ENCODE data around the gene NXF1. TPM values are rescaled to one million over a fixed set of nuclear protein-coding genes. Genes with fewer than 3 reads are reported as not detected.
A peak's percentile ranks its signal among the peaks of the same experiment; 100 is the strongest.

The NXF1 gene
- total and polyA plus RNA-seq, 10 of the 15 experiments (the other 5 are each of a cell fraction or from before 2014, with no cell fraction given), result 20.7 to 84.9 (median 40.6) TPM

- H4K20me1 ChIP-seq (ENCODE audit: control insufficient read depth, insufficient read depth), result no peaks in the 10 kb centered on the region
- intact Hi-C loops (cut with micrococcal nuclease; ENCODE audit: unreplicated experiment) (loop anchor here (1.0 to 2.0 kb wide), 2 partner anchors 19 to 79 kb away; partner anchors contain the start of genes HNRNPUL2 and TMEM179B), in situ Hi-C loops (cut with MboI) (no loop called here)
- no peaks in the 10 kb centered on the region for H3K27me3 ChIP-seq (replicated peaks in 1 of 2; ENCODE audit: control insufficient read depth in 2 of 2, insufficient read depth in 2 of 2, low read length in 1 of 2)
- TF ChIP-seq PML (IDR thresholded peaks at IDR 0.05; ENCODE audit: low read length) (no peak), RBBP5 (conservative IDR thresholded peaks at IDR 0.05) (no peak), SMAD1 (IDR thresholded peaks at IDR 0.05; ENCODE audit: low read depth, partially characterized antibody) (no peak), KDM1A (IDR thresholded peaks at IDR 0.05; ENCODE audit: borderline replicate concordance) (no peak), ZNF384 (IDR thresholded peaks at IDR 0.05; ENCODE audit: borderline replicate concordance, low read depth, low read length) (no peak), BHLHE40 (IDR thresholded peaks at IDR 0.05; ENCODE audit: borderline replicate concordance in 1 of 2, low read depth in 2 of 2, low read length in 1 of 2) (no peak), EGR1 (IDR thresholded peaks at IDR 0.05; ENCODE audit: borderline replicate concordance in 1 of 2, low read depth in 2 of 2, low read length in 2 of 2) (no peak), CHD4 (IDR thresholded peaks at IDR 0.05) (no peak), YY1 (IDR thresholded peaks at IDR 0.05; ENCODE audit: low read depth, low read length) (peak; percentile 85), ATF3 (IDR thresholded peaks at IDR 0.05; ENCODE audit: borderline replicate concordance, extremely low read depth, low read depth, low read length) (no peak), RUNX3 (IDR thresholded peaks at IDR 0.05; ENCODE audit: low read length) (peak; percentile 26), FOXK2 (IDR thresholded peaks at IDR 0.05) (no peak), EP300 (IDR thresholded peaks at IDR 0.05; ENCODE audit: borderline replicate concordance in 1 of 2, control insufficient read depth in 1 of 2, low read depth in 2 of 2, low read length in 2 of 2) (no peak), ZNF592 (IDR thresholded peaks at IDR 0.05) (no peak), PAX5 (IDR thresholded peaks at IDR 0.05; ENCODE audit: borderline replicate concordance, low read depth, low read length) (no peak), ZSCAN29 (IDR thresholded peaks at IDR 0.05) (no peak)
- H3K4me2 ChIP-seq (ENCODE audit: control insufficient read depth, insufficient read depth), result peak overlapping the region; percentile 91
- POLR2A ChIA-PET, result interaction anchor here (0.6 to 2.2 kb wide), 21 partner anchors 8 to 141 kb away, joined by 3 to 17 read pairs (median 5); partner anchors contain the start of genes C11orf98, CSKMT, STX5 and TAF6L
- H3K9me3 ChIP-seq (replicated peaks; ENCODE audit: control insufficient read depth, insufficient read depth, low read length), result no peaks in the 10 kb centered on the region
- peaks cover 16% of the 10 kb centered on the region for H3K4me1 ChIP-seq (ENCODE audit: control insufficient read depth, insufficient read depth, low read length)
- peak overlapping the region; percentile 86 for H3K27ac ChIP-seq (ENCODE audit: control insufficient read depth, insufficient read depth)
- FAIRE-seq, result no peak
- SMC1A ChIA-PET (ENCODE audit: uncharacterized antibody, unreplicated experiment), result interaction anchor here (0.8 to 2.1 kb wide), 9 partner anchors 10 to 76 kb away, joined by 3 to 10 read pairs (median 4); partner anchors contain the start of gene STX5
- H3K4me3 ChIP-seq, result peak overlapping the region; percentile 85
- peak overlapping the region; percentile 95 for H3K9ac ChIP-seq (ENCODE audit: control insufficient read depth, insufficient read depth, low read length)
- no peak for DNase-seq (ENCODE audit: low read depth, low spot score)
- peak overlapping the region; percentile 94 for H2AFZ ChIP-seq (ENCODE audit: control insufficient read depth, low read depth, low read length)
- ATAC-seq, result peak; percentile 60
- CTCF ChIA-PET, result interaction anchor here (0.9 to 1.9 kb wide), 6 partner anchors 10 to 125 kb away, joined by 3 to 15 read pairs (median 3); no protein-coding TSS in a partner anchor
- H3K79me2 ChIP-seq (ENCODE audit: control insufficient read depth, insufficient read depth, low read length), result peaks cover 25% of the 10 kb centered on the region
- WGBS (ENCODE audit: insufficient coverage, insufficient replicate concordance, low lambda C conversion rate, missing lambda C conversion rate), result 8% methylated on average over 12 of the region's 12 CpGs
- peaks cover 6 to 19% of the 10 kb centered on the region in 2 experiments for H3K36me3 ChIP-seq (ENCODE audit: control insufficient read depth in 2 of 2, insufficient read depth in 2 of 2, low read length in 1 of 2)
- RAD21 ChIA-PET (ENCODE audit: unreplicated experiment), result interaction anchor here (0.9 to 2.0 kb wide), 9 partner anchors 18 to 141 kb away, joined by 3 to 9 read pairs (median 4); partner anchors contain the start of genes C11orf98, CSKMT, POLR2G and STX5
- BruUV-seq (replicated peaks), result no TSS peak
Observed at GRCh38 chr11:62805961-62806441, 761 bp upstream of the NXF1 start.
